ENCODE measurements around the gene KLHDC3. TPM values are rescaled to one million over a fixed set of nuclear protein-coding genes. Genes with fewer than 3 reads are reported as not detected.

KLHDC3 gene
- total and polyA plus RNA-seq, 2 experiments from 2014 or later, result 334 to 343 TPM

- H3K36me3 ChIP-seq, result no peaks in the 10 kb centered on the region
- TF ChIP-seq CTCF (IDR thresholded peaks at IDR 0.05; ENCODE audit: low read depth, low read length), result no peak
- no peak for DNase-seq (ENCODE audit: low read depth in 1 of 2, low spot score in 1 of 2)
- H3K4me3 ChIP-seq, result no peak overlapping the region
- H3K27ac ChIP-seq, result no peak overlapping the region
- H3K27me3 ChIP-seq, result no peaks in the 10 kb centered on the region
- no peaks in the 10 kb centered on the region for H3K9me3 ChIP-seq (ENCODE audit: low read depth)
- peaks cover 5% of the 10 kb centered on the region for H3K4me1 ChIP-seq (ENCODE audit: low read depth)
Observed at GRCh38 chr6:42974919-42975505, 39.0 kb upstream of the KLHDC3 start.

- peak overlapping the region; percentile 89 for H3K4me3 ChIP-seq
- H3K36me3 ChIP-seq, result no peaks in the 10 kb centered on the region
- DNase-seq (ENCODE audit: low read depth in 1 of 2, low spot score in 1 of 2), result peak in 1 of 2 donors; percentile 22
- H3K9me3 ChIP-seq (ENCODE audit: low read depth), result no peaks in the 10 kb centered on the region
- H3K4me1 ChIP-seq (ENCODE audit: low read depth), result peaks cover 5% of the 10 kb centered on the region
- no peaks in the 10 kb centered on the region for H3K27me3 ChIP-seq
- no peak for TF ChIP-seq CTCF (IDR thresholded peaks at IDR 0.05; ENCODE audit: low read depth, low read length)
- H3K27ac ChIP-seq, result peak overlapping the region; percentile 86
Observed at GRCh38 chr6:42978487-42978838, 35.6 kb upstream of the KLHDC3 start.

GRCh38 chr6:42978839-42979522 is 35.1 kb upstream of the KLHDC3 start, which contains the start of gene PEX6:
PEX6 (minus strand) TSS chr6:42979181; CDS start chr6:42979150, 31 bp downstream.
- peak within 1 kb of the TSS; percentile 86 for H3K27ac ChIP-seq
- peaks cover 5% of the 10 kb centered on the region for H3K4me1 ChIP-seq (ENCODE audit: low read depth)
- H3K27me3 ChIP-seq, result no peaks in the 10 kb centered on the region
- DNase-seq (ENCODE audit: low read depth in 1 of 2, low spot score in 1 of 2), result peak; percentile 87 to 95
- H3K4me3 ChIP-seq, result peak within 1 kb of the TSS; percentile 89
- no peaks in the 10 kb centered on the region for H3K36me3 ChIP-seq
- TF ChIP-seq CTCF (IDR thresholded peaks at IDR 0.05; ENCODE audit: low read depth, low read length), result no peak
- H3K9me3 ChIP-seq (ENCODE audit: low read depth), result no peaks in the 10 kb centered on the region

- no peaks in the 10 kb centered on the region for H3K27me3 ChIP-seq
- peak overlapping the region; percentile 86 for H3K27ac ChIP-seq
- no peak for TF ChIP-seq CTCF (IDR thresholded peaks at IDR 0.05; ENCODE audit: low read depth, low read length)
- no peaks in the 10 kb centered on the region for H3K36me3 ChIP-seq
- peak overlapping the region; percentile 89 for H3K4me3 ChIP-seq
- DNase-seq (ENCODE audit: low read depth in 1 of 2, low spot score in 1 of 2), result no peak
- peaks cover 5% of the 10 kb centered on the region for H3K4me1 ChIP-seq (ENCODE audit: low read depth)
- H3K9me3 ChIP-seq (ENCODE audit: low read depth), result no peaks in the 10 kb centered on the region
Observed at GRCh38 chr6:42979523-42980177, 34.4 kb upstream of the KLHDC3 start.

GRCh38 chr6:42981836-42982235 is 32.2 kb upstream of the KLHDC3 start:
- Histone ChIP-seq H3K4me1 (ENCODE audit: low read depth) (peaks cover 9% of the 10 kb centered on the region), H3K4me3 (no peak overlapping the region), H3K36me3 (no peaks in the 10 kb centered on the region), H3K27ac (no peak overlapping the region), H3K9me3 (ENCODE audit: low read depth) (no peaks in the 10 kb centered on the region), H3K27me3 (no peaks in the 10 kb centered on the region)
- DNase-seq (ENCODE audit: low read depth in 1 of 2, low spot score in 1 of 2), result no peak
- TF ChIP-seq CTCF (IDR thresholded peaks at IDR 0.05; ENCODE audit: low read depth, low read length), result no peak
